ENCODE results near the gene CRLF1. TPM values are rescaled to one million over a fixed set of nuclear protein-coding genes. Genes with fewer than 3 reads are reported as not detected.
"Not testable (repeated sequence)": the region's sequence is repeated elsewhere in the genome, so short reads cannot be mapped to it uniquely, and the experiment has no call there.

Gene CRLF1
- total RNA-seq, 1 donor from 2014 or later, result 16.5 TPM

DNA sequence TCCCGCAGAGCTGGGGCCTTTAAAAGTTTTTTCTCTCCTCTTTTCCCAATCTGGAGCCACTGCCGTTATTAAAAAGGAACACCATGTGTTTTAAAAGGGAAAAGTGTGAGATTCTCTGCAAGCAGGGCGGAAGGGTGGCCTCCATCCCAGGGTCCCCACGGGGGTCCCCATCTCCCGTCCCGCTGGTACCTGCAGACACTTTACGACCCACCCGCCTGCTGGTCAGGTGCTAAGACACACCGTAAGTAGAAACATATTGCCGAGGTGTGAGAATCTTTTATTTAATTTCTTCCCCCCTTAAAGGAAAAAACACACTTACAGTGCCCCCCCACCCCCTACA lies 1.8 kb downstream of the CRLF1 start:
- no peak for DNase-seq (ENCODE audit: low read depth)
- Histone ChIP-seq H3K4me3 (ENCODE audit: low read depth, low read length) (no peak overlapping the region), H3K27me3 (ENCODE audit: control insufficient read depth, insufficient read depth, low read length) (peaks cover 65% of the 10 kb centered on the region), H3K36me3 (ENCODE audit: control insufficient read depth, insufficient read depth, low read length) (no peaks in the 10 kb centered on the region)
- no peak for TF ChIP-seq CTCF (IDR thresholded peaks at IDR 0.05; ENCODE audit: insufficient read depth, low read length, poor library complexity, severe bottlenecking)

DNA sequence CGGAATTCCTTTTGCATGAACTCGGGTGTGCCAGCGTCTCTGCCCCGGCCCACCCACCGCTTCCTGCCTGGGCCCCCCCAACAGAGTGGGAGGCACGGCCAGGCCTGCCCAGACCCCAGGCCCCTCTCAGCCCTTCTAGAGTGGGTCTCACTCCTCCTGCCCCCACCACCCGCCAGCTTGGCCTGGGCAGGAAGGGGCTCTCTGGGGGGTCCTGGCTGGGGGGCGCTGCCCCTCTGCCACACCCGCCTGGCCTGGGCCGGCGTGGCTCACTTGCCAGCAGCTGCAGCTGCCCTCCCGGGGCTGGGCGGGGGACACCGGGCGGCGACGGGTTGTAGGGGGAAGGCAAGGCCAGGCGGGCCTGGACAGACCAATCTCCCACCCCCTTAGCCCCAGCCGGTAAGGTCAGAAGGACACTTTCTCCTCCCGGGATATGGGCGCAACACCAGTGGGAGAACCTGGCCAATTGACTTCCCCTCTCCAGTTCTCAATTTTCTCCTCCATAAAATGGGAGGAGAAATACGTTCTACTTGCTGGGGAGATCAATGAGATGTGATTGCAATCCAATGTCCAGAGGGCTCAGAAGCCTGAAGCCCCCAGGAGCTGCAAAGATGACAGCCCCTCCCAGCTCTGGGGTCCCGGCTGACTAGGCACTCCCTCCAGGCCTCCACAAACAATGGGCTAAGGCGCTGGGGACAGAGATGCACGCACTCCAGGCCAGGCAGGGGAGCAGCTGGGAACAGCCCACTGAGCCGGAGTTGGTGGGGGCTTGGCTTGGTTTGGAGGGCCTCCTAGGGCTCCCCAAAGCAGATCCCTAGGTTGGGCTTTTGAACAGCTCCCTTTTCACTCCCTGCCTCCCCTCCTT lies 2.4 kb downstream of the CRLF1 start:
- no peak for DNase-seq (ENCODE audit: low read depth)
- Histone ChIP-seq H3K27me3 (ENCODE audit: control insufficient read depth, insufficient read depth, low read length) (peaks cover 64% of the 10 kb centered on the region), H3K4me3 (ENCODE audit: low read depth, low read length) (no peak overlapping the region), H3K36me3 (ENCODE audit: control insufficient read depth, insufficient read depth, low read length) (no peaks in the 10 kb centered on the region)
- no peak for TF ChIP-seq CTCF (IDR thresholded peaks at IDR 0.05; ENCODE audit: insufficient read depth, low read length, poor library complexity, severe bottlenecking)

GRCh38 chr19:18603255-18603957 lies 3.2 kb downstream of the CRLF1 start:
- TF ChIP-seq CTCF (IDR thresholded peaks at IDR 0.05; ENCODE audit: insufficient read depth, low read length, poor library complexity, severe bottlenecking), result peak; percentile 42
- no peak for DNase-seq (ENCODE audit: low read depth)
- Histone ChIP-seq H3K4me3 (ENCODE audit: low read depth, low read length) (no peak overlapping the region), H3K36me3 (ENCODE audit: control insufficient read depth, insufficient read depth, low read length) (no peaks in the 10 kb centered on the region), H3K27me3 (ENCODE audit: control insufficient read depth, insufficient read depth, low read length) (peaks cover 62% of the 10 kb centered on the region)

GRCh38 chr19:18601875-18602274 lies 4.7 kb downstream of the CRLF1 start:
- Histone ChIP-seq H3K36me3 (ENCODE audit: control insufficient read depth, insufficient read depth, low read length) (no peaks in the 10 kb centered on the region), H3K4me3 (ENCODE audit: low read depth, low read length) (no peak overlapping the region), H3K27me3 (ENCODE audit: control insufficient read depth, insufficient read depth, low read length) (peaks cover 54% of the 10 kb centered on the region)
- DNase-seq (ENCODE audit: low read depth), result no peak
- no peak for TF ChIP-seq CTCF (IDR thresholded peaks at IDR 0.05; ENCODE audit: insufficient read depth, low read length, poor library complexity, severe bottlenecking)

DNA sequence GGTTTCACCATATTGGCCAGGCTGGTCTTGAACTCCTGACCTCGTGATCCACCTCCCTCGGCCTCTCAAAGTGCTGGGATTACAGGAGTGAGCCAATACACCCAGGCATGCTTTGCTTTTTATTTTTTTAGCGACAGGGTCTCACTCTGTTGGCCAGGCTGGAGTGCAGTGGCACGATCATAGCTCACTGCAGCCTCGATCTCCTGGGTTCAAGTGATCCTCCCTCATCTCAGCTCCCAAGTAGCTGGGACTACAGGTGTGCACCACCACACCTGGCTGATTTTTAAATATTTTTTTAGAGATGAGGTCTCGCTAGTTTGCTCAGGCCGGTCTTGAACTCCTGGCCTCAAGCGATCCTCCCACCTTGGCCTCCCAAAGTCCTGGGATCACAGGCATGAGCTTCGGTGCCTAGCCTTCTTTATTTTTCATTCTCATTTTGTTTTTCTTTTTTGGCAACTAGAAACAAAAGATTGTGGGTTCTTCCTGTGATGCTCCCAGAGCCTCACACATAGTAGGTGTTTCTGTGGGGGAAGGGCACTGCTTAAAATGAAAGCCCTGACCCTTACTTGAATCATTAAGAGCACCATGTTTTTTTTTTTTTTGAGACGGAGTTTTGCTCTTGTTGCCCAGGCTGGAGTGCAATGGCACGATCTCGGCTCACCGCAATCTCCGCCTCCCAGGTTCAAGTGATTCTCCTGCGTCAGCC lies 5.8 kb downstream of the CRLF1 start:
- peaks cover 53% of the 10 kb centered on the region for H3K27me3 ChIP-seq (ENCODE audit: control insufficient read depth, insufficient read depth, low read length)
- not testable (repeated sequence) for DNase-seq (ENCODE audit: low read depth); H3K36me3 ChIP-seq (ENCODE audit: control insufficient read depth, insufficient read depth, low read length); H3K4me3 ChIP-seq (ENCODE audit: low read depth, low read length)

DNA sequence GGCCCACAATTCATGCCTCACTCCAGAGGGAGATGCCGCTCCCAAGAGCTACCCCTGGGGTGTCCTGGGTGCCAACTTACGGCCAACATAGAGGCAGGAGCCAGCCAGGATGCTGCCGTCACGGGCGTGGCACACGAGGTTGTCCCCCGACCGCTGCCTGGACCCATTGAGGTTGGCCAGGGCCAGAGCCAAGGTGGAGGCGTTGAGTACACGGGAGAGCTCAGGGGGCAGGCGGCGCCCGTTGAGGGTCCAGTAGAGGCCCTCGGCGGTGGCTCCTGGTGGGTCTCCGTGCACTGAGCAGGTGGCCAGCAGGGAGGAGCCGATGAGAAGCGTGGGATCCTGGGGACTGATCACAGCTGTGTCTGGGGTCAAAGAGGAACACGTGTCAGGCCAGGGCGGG lies 7.1 kb downstream of the CRLF1 start:
- no peak for DNase-seq (ENCODE audit: low read depth)
- Histone ChIP-seq H3K27me3 (ENCODE audit: control insufficient read depth, insufficient read depth, low read length) (peaks cover 47% of the 10 kb centered on the region), H3K36me3 (ENCODE audit: control insufficient read depth, insufficient read depth, low read length) (no peaks in the 10 kb centered on the region), H3K4me3 (ENCODE audit: low read depth, low read length) (no peak overlapping the region)
- no peak for TF ChIP-seq CTCF (IDR thresholded peaks at IDR 0.05; ENCODE audit: insufficient read depth, low read length, poor library complexity, severe bottlenecking)

Data from kidney epithelial cell (primary cell).